IPS DF 4.7 (cell line): Measurements from ENCODE around the gene SLC66A1.
"Not testable (repeated sequence)": the region's sequence is repeated elsewhere in the genome, so short reads cannot be mapped to it uniquely, and the experiment has no call there.

ENCODE experiments used
- DNase-seq: peaks from one replicate; pipeline ENCODE4 v3.0.0-alpha.2; 2013; ENCODE audit warnings: low spot score; ENCODE audit errors: extremely low read depth

The SLC66A1 gene

DNA sequence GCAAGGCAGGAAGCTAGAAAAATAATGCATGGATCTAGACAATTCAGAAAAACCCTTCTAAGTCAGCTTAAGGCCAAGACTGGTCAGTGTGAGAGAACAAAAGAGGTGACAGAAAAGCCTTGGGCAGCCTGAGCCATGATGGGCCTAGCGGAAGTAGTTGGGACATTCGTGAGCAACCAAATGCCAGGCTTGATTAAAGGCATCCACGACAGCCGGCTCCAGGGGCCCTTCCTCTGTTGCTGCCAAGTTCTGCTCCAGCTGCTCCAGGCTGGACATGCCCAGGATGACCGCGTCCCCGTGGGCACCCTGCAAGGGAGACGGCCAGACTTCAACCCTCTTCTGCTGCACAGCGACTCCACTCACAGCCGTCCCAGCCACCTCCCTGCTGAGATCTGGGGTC, 8.0 kb upstream of the SLC66A1 start:
- DNase-seq = not testable (repeated sequence)

DNA sequence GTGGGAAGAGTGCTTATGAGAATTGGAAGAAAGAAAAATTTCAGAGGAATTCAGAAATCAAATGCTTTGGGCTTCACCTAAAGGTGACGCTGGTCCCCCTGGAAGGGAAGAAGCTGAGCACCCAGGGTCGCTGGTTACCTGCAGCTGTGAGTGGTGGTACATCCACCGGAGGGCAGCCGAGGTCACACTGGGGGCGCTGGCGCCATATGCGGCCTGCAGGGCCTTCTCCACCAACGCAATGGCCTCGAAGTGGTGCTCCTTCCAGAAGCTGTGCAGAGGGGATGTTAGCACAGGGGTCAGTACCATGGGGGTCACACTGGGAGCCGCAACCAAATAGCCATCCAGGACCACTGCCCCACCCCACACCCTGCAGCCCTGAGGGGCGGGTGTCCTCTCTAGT, 6.2 kb upstream of the SLC66A1 start:
- no peak for DNase-seq

DNA sequence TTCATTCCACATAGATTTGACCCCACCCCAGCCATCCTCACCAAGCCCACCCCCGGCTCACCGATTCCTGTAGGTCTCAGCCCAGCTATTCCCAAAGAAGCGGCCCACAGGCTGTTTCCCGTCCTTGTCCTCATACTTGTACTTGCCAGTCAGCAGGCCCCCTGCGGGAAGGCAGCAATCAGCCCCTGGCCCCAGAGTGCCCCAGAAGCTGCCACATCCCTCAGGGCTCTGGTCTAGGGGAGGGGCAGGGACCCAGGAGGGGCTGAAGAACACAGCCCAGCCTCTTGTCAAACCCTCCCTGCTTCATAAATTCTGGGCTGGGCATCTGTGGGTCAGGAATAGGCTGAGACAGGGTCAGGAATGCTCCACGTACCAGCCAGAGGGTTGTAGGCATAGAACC, 5.2 kb upstream of the SLC66A1 start:
- DNase-seq = no peak

DNA sequence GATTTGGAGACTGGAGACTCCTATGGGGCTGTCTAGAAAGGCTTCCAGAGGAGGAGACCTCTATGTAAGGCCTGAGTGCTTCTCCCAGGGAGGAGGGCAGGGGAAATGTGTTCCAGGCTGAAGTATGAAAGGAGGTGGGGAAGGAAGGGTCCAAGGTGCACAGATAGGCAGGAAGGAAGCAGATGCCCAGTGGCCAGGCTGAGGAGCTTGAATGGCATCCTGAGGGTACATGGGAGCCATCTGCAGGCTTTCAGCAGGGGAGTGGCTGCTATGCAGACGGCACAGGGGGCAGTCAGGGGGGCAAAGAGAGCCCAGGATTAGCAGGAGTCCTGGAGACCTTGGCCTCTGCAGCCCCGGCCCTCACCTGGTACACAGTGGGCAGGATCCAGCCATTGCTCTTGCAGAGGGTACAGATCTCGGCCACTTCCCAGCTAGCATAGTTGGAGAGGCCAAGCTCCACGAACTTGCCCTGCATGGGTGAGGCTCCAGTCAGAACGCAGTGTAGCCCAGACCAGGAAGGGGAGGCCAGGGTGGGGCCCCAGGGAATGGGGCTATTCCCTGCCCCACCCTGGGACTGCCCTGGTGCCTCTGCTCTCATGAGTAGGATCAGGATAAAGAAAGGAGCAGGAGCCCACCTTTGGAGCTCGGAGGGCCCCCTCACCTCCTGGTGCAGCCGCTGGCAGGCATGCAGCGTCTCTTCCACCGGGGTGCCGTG, 4.2 kb upstream of the SLC66A1 start:
- DNase-seq = no peak

DNA sequence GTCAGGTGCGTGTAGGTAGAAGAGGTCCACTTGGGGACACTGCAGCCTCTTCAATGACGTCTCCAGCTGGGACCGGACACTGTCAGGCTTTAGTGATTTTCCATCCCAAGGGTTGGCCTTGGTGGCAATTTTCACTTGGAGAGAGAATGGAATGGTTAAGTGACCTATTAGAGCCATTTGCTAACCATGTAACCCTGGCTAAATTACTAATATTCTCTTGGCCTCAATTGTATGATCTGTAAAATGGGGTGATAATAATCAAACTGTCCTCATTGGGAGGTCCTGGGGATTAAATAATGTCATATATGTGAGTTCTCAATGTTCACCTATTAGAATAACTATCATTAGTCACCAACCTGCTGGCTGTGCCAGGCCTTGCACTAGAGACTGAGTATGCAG, 3.6 kb upstream of the SLC66A1 start:
- no peak for DNase-seq

DNA sequence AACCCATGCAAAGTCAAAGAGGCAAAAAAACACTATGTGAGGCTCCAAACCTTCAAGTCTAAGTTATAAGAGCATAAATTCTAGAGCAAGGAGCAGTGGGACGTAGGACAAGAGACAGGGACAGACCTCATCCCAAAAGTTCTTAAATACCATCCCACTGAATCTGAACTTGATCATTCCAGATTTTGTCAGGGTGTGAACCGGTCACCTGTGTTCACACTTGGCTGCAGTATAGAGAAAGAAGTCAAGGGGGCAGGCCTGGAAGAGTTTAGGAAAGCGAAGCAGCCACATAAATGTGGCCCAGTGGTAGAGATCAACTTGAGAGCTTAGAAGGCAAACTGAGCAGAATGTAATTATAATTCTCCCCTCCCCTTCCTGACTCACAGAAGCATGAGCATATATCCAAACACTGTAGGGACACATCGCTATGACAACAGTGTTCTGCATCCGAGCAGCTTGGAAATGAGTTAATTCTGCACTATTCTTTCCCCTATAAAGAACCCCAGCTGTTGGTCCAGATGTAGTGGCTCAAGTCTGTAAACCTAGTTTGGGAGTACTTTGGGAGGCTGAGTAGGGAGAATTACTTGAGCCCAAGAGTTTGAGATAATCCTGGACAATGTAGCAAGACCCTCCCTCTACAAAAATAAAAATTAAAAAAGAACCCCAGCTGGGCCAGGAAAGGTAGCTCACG, 2.9 kb upstream of the SLC66A1 start:
- DNase-seq = no peak

DNA sequence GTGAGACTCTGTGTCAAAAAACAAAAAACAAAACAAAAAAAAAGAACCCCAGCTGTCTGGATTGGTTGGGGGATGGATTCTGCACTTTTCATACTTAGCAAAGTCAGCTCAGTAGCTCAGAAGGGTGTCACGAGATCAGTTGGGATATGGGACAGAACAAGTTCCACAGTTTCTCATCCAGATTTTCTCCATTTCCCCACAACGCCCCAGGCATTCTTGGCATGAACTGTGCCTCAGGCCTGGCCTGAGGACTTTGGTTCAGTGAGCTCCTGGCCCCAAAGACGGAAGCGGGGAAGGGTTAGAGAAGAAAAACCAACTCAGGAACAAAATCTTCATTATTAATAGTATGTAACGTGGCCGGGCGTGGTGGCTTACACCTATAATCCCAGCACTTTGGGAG, 2.1 kb upstream of the SLC66A1 start:
- DNase-seq = no peak

DNA sequence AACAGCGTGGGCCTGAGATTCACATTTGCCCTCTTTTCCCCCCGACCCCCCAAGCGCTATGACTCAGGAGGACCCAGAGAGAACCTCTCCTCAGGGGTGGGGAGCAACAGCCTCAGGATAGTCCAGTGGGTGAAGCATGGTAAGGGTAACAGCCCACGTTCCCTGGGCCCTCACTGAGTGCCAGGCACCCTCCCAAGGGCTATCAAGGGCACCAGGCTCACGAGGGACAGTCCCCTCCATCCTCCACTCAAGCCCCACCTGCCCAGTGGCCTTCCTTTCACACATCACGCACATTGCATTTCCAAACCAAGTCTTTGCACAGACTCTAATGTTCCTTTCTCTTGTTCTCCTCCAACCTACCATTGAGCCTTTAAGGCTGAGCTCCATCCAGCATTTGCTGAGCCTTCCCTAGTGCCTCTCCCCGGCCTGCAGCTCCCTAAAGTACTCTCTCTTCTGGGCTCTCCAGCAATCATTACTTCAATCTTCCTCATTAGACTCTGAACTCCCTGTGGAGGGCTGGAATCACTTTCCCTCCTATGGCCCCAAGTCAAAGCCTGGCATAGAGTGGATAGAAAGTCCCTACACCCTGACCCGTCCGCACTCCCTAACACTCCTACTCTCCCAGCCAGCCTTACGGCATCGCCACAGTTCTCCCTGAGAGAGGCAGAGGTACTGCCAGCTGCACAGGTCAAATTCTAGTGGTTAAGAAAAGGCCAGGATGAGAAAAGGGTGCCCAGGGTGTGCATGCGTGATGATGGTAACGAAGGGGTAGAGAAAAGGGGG, 1.2 kb upstream of the SLC66A1 start:
- DNase-seq = no peak

DNA sequence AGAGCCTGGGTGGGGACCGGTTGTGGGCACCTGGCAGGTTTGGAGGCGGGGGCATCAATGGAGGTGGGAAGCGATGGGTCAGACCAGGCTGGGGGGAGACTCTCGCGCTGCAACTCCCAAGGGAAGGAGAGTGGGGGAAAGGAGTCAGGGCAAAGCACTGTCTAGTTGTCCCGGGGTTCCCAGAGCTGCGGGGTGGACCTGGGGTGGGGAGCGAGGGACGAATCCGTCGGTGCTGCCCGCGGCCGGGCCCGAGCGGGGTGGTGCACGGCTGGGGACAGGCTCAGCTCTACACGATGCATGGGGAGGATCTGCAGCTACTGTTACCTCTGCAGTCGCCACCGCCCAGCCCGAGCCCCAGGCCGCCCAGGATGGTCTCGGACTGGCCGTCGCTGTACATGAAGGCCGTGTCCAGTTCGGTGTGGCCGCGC, 609 bp upstream of the SLC66A1 start:
- no peak for DNase-seq

DNA sequence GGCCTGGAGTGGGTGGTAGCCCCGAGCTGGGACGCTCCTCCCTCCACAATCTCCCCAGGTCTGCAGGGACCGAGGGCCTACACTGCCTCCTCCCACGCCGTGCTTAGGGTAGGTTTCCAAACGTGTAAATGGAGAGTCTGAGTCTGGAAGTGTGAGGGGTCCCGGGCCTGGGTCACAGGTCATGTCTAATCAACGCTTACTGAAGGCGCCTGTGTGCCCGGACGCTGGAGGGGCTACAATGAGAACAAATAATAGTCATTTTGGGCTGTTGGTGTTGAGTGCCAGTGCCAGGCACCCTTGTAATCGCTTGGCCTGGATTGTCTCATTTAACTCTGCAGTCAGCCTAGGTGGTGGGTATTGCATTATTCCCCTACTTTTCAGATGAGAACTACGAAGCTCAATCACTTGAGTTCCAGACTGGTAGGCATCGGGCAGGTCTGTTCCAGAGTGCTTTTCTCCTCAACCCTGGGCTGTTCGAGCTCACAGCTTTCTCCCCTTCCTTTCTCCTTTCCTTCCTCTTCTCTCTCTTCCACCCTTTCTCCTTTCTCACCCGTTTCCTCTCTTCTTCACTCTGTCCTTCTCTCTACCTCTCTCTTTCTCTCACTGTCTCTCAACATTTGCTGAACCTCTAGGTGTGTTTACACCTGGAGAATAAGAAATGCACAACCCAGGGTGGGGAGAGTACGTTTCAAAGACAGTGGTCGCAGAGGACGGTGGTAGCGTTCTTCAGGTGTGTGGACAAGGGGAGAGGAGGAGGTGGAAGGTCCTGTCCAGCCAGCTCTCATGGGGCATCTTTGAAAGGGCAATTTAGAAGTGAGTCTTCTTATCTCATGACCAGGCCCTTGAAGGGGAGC, 883 bp downstream of the SLC66A1 start:
- DNase-seq = no peak

DNA sequence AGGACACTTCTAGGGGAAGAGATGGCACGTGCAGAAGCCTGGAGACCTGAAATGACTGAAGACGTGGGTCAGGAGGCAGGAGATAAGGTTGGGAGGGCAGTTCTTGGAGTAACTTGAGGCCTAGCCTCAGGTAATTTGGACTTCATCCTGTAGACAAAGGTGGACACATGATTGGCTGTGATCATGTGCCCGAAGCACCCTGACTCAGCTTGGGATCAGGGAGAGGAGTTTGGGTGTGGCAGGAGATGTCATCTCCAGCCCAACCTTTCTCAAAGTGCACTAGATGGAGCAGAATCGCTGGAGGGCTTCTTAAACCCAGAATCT, 1.5 kb downstream of the SLC66A1 start:
- no peak for DNase-seq

DNA sequence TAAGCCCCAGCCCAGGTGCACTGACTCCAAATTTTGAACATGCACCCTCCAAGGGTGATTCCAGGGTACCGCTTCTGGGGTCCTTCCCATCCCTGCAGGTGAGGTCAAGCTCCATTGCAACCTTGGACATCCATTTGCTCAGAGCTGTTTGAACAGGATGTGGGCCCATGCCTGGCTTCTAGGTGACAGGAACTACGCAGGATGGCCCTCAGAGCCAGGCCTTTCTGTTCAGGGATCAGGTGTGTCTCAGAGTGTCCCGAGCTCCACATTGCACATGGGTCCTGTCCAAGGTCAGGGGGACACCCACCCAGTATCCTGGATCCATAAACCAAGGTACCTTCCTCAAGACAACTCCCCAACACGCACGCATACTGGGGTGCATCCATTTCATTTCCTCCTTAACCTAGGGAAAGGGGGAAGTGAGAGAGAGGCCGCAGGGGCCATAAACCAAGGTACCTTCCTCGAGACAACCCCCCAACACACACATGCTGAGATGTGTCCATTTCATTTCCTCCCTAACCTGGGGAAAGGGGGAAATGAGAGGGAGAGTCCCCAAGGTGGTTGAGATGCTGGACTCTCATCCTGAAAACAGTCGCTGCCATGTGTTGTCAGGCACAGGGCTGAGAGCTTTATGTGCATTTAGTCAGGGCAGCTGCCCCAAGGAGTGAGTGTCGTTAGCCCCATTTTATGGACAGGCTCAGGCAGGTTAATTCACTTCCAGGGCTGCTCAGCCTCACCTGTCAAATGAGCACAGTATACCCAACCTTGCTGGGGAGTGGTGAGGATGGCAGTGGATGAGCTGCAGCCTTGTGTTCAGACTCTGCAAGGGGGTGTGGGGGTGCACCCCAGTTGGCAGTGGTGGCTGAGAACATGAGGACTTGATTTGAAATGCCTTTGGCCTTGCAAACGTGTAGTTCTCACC, 2.1 kb downstream of the SLC66A1 start:
- no peak for DNase-seq

DNA sequence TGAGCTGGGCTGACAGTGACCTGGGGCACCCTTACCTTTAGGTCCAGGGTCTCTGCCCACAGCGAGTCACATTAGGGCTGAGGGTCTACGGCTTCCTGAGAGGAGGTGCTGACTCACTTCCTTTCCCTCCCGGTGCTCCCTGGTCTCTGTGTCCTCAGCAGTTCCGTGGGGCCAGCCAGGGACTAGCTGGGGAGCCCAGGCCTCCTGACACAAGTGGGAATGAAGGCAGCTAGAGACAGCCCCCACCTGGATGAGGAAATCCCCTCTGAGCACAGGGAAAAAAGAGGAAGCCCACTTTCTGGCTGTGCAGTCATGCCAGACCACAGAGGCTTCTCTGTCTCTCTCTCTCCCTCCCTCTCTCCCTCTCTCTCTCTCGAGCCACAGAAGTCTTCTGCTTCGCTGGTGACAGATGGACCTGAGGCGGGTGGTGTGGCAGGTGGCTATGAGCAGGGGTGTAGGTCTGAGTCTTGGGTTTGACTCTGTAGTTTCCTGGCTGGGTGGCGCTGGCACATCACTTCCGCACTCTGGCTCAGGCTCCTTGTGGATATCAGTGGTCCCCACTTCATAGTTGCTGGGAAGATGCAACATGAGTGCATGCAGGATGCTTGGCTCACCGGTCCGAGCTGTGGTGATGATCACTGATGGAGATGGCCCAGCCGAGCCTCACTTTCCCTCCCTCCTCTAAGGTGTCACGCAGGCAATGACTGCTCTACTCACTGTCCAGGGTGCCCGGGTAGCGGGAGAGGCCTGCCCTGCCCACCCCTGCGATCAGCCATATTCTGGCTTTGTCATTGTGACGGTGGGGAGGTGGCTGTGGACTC, 3.5 kb downstream of the SLC66A1 start:
- no peak for DNase-seq

DNA sequence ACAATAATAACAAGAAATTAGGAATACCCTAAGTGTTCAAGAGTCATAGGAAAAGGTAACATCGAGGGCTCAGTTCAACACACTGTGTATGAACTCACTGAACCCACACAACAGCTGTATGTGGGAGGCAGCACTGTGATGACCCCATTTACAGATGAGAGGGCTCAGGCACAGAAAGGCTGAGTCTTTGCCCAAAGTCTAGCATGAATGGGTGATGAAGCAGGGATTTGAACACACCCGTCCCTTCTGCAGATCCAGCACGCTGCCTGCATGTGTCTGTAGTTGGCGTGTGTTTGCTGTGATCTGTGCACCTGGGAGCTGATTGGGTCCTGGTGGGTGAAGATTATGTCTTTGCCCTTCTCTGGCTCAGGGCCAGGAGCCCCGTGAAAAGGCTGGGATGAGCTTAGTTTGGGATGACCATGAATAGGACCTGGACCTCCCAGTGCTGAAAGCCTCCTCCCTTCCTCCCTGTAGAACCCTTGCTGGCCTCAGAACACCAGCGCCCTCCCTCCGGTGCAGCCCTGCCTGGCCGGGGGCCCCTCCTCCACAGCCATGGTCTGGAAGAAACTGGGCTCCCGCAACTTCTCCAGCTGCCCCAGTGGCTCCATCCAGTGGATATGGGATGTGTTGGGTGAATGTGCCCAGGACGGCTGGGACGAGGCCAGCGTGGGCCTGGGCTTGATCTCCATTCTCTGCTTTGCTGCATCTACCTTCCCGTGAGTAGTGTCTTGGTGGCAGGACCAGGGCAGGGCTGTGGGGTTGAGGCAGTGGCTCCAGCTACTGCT, 5.2 kb downstream of the SLC66A1 start:
- no peak for DNase-seq

DNA sequence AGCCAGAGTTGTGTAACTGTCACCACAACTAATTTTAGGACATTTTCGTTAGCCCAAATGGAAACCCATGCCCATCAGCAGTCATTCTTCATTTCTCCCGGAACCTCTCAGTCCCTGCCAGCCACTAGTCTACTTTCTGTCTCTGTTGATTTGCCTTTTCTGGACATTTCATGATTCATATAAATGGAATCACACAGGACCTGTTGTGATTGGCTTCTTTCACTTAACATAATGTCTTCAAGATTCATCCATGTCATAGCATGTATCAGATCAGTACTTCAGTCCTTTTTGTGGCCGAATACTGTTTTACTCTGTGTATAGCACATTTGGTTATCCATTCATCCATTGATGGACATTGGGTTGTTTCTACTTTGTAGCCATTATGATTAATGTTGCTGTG, 7.1 kb downstream of the SLC66A1 start:
- no peak for DNase-seq

DNA sequence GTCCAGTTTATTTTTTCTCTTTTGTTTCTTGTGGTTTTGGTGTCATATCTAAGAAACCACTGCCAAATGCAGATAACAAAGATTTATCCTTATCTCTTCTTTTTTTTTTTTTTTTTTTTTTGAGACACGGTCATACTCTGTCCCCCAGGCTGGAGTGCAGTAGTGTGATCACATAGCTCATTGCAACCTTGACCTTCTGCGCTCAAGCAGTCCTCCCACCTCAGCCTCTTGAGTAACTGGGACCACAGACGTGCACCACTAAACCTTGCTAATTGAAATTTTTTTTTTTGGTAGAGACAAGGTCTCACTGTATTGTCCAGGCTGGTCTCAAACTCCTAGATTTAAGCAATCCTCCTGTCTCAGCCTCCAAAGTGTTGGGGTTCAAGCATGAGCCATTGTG, 8.9 kb downstream of the SLC66A1 start:
- no peak for DNase-seq

DNA sequence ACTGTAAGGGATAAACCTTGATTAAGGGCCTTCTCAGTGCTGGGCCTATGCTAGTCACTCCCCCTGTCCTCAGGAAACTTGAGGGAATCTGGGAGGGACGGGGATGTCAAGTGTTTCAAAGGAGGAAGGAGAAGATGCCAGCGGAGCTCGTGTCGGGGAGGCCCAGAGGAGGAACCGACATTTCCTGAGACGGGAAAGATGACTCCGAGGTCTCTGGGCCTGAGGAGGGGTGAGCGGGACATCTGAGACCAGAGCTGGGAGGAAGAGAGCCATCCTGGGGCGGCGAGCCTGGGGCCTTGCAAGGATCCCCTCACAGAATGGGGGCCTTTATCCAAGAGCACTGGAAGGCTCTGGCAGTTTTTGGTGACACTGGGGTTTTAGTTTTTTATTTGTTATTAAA, 10.4 kb downstream of the SLC66A1 start:
- no peak for DNase-seq

DNA sequence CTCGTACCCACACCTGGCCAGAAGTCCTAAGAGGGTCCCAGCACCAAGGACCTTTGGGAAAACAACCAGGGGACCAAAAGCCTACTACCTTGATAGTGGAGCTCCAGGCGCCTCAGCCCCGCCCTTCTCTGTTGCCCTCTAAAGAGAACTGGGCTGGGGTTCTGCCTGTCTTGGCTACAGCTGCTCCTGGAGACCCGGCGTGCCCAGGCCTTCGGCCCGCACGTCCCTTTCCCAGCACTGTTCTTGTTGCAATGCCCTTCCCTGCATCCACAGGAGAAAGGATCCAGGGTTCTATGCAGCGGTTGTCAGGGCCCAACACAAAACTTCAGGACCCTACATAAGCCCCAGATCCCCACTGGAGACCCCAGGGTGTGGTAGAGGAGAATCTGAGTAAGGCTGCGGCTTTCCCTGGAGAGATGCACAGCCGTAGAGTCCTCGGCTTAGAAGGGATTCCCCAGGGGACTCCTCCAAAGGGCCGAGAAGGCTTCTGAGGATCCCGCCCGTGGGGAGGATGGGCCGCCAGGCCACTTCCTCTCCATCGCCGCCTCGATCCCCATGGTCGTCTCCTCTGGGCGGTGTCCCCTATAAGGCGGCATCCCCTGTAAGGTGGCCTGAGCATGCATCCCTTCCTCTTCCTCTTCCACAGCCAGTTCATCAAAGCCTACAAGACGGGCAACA, 12.0 kb downstream of the SLC66A1 start:
- DNase-seq = no peak

DNA sequence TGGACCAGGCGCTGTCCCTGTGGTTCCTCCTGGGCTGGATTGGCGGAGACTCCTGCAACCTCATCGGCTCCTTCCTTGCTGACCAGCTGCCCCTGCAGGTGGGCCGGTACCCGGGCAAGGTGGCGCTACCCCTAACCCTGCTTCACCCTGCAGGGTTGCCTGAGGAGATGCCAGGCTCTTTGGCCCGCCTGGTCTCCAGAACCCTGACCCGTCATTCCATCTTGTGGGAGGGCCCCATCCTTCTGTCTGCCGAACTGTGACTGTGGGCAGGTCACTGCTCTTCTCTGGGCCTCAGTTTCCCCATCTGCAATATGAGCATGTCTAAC, 12.5 kb downstream of the SLC66A1 start:
- DNase-seq = no peak
